ENCODE results near the gene LMAN1L. TPM values are rescaled to one million over a fixed set of nuclear protein-coding genes. Genes with fewer than 3 reads are reported as not detected.
A peak's percentile ranks its signal among the peaks of the same experiment; 100 is the strongest.

Gene LMAN1L
- polyA plus RNA-seq, 1 donor from 2014 or later: not detected

DNA sequence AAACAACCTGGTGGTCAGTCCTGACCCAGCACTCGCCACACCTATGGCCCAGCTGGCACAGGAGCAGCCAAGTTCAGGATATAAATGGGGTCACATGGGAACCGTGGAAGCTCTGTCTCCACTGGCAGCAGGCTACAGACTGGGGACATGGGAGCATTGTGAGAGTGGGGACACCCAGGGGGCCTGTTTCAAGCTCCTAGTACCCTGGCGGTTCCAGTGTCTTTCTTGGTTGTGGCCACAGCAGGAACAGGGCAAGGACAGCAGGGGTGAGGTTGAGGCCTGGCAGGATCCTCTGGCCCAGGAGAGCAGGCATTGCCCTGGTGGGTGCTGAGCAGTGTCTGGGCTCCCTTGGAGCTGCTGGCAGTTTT is 28.8 kb upstream of the LMAN1L start:
- Histone ChIP-seq H3K4me3 (ENCODE audit: low read length) (peak overlapping the region; percentile 73), H3K27ac (ENCODE audit: low read length) (no peak overlapping the region), H2AFZ (ENCODE audit: low read depth, low read length) (no peak overlapping the region), H3K27me3 (ENCODE audit: insufficient read depth, low read depth, low read length) (no peaks in the 10 kb centered on the region), H3K9me2 (ENCODE audit: insufficient read depth, low read length) (no peaks in the 10 kb centered on the region), H3K4me2 (ENCODE audit: low read length) (peak overlapping the region; percentile 94), H3F3A (ENCODE audit: insufficient read depth, low read length, poor library complexity, severe bottlenecking) (no peaks in the 10 kb centered on the region), H4K20me1 (ENCODE audit: insufficient read depth) (peaks cover 5% of the 10 kb centered on the region), H3K36me3 (ENCODE audit: insufficient read depth, low read length) (no peaks in the 10 kb centered on the region), H3K79me2 (replicated peaks; ENCODE audit: insufficient read depth, low read length) (peaks cover 50% of the 10 kb centered on the region), H3K9me3 (ENCODE audit: low read length) (no peaks in the 10 kb centered on the region), H3K9ac (ENCODE audit: low read length) (peak overlapping the region; percentile 81)
- TF ChIP-seq RAD21 (conservative IDR thresholded peaks at IDR 0.05): no peak
- TF ChIP-seq EP300 (conservative IDR thresholded peaks at IDR 0.05; ENCODE audit: poor library complexity, severe bottlenecking): no peak
- TF ChIP-seq CTCF (IDR thresholded peaks at IDR 0.05; ENCODE audit: poor library complexity, severe bottlenecking): no peak
- no peak for TF ChIP-seq SMC3 (conservative IDR thresholded peaks at IDR 0.05; ENCODE audit: poor library complexity)
- TF ChIP-seq POLR2AphosphoS5 (IDR thresholded peaks at IDR 0.05): no peak
- TF ChIP-seq EZH2 (IDR thresholded peaks at IDR 0.05; ENCODE audit: borderline replicate concordance, insufficient read depth, low read length, poor library complexity, severe bottlenecking): no peak
- no peak for TF ChIP-seq MXI1 (conservative IDR thresholded peaks at IDR 0.05; ENCODE audit: poor library complexity, severe bottlenecking)
- TF ChIP-seq, protein P1, sequence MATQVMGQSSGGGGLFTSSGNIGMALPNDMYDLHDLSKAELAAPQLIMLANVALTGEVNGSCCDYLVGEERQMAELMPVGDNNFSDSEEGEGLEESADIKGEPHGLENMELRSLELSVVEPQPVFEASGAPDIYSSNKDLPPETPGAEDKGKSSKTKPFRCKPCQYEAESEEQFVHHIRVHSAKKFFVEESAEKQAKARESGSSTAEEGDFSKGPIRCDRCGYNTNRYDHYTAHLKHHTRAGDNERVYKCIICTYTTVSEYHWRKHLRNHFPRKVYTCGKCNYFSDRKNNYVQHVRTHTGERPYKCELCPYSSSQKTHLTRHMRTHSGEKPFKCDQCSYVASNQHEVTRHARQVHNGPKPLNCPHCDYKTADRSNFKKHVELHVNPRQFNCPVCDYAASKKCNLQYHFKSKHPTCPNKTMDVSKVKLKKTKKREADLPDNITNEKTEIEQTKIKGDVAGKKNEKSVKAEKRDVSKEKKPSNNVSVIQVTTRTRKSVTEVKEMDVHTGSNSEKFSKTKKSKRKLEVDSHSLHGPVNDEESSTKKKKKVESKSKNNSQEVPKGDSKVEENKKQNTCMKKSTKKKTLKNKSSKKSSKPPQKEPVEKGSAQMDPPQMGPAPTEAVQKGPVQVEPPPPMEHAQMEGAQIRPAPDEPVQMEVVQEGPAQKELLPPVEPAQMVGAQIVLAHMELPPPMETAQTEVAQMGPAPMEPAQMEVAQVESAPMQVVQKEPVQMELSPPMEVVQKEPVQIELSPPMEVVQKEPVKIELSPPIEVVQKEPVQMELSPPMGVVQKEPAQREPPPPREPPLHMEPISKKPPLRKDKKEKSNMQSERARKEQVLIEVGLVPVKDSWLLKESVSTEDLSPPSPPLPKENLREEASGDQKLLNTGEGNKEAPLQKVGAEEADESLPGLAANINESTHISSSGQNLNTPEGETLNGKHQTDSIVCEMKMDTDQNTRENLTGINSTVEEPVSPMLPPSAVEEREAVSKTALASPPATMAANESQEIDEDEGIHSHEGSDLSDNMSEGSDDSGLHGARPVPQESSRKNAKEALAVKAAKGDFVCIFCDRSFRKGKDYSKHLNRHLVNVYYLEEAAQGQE (IDR thresholded peaks at IDR 0.05; ENCODE audit: borderline replicate concordance): no peak
- TF ChIP-seq TAF1 (IDR thresholded peaks at IDR 0.05; ENCODE audit: low read depth): no peak

- Histone ChIP-seq H3K27me3 (ENCODE audit: insufficient read depth, low read depth, low read length) (no peaks in the 10 kb centered on the region), H3K36me3 (ENCODE audit: insufficient read depth, low read length) (no peaks in the 10 kb centered on the region), H4K20me1 (ENCODE audit: insufficient read depth) (peaks cover 5% of the 10 kb centered on the region), H3F3A (ENCODE audit: insufficient read depth, low read length, poor library complexity, severe bottlenecking) (no peaks in the 10 kb centered on the region), H3K4me3 (ENCODE audit: low read length) (peak overlapping the region; percentile 73), H3K79me2 (replicated peaks; ENCODE audit: insufficient read depth, low read length) (peaks cover 50% of the 10 kb centered on the region), H3K4me2 (ENCODE audit: low read length) (peak overlapping the region; percentile 12), H3K27ac (ENCODE audit: low read length) (no peak overlapping the region), H3K9me2 (ENCODE audit: insufficient read depth, low read length) (no peaks in the 10 kb centered on the region), H2AFZ (ENCODE audit: low read depth, low read length) (no peak overlapping the region), H3K9ac (ENCODE audit: low read length) (peak overlapping the region; percentile 13), H3K9me3 (ENCODE audit: low read length) (no peaks in the 10 kb centered on the region)
- no peak for TF ChIP-seq TAF1 (IDR thresholded peaks at IDR 0.05; ENCODE audit: low read depth)
- no peak for TF ChIP-seq EP300 (conservative IDR thresholded peaks at IDR 0.05; ENCODE audit: poor library complexity, severe bottlenecking)
- TF ChIP-seq MXI1 (conservative IDR thresholded peaks at IDR 0.05; ENCODE audit: poor library complexity, severe bottlenecking): no peak
- no peak for TF ChIP-seq POLR2AphosphoS5 (IDR thresholded peaks at IDR 0.05)
- TF ChIP-seq, protein P1 (IDR thresholded peaks at IDR 0.05; ENCODE audit: borderline replicate concordance): no peak
- TF ChIP-seq SMC3 (conservative IDR thresholded peaks at IDR 0.05; ENCODE audit: poor library complexity): no peak
Observed at GRCh38 chr15:74784426-74785193, 28.0 kb upstream of the LMAN1L start.

All from neural cell (in vitro differentiated cells).